GM21717 (cell line): ENCODE results near the gene TPD52L1.
"Not testable (repeated sequence)": the region's sequence is repeated elsewhere in the genome, so short reads cannot be mapped to it uniquely, and the experiment has no call there.

Source experiments
- ATAC-seq: cut with Tn5 transposase; IDR thresholded peaks from one replicate; pipeline ENCODE4 v1.9.1; 2021; ENCODE audit warnings: mild to moderate bottlenecking, moderate library complexity; ENCODE audit not compliant: unreplicated experiment

The TPD52L1 gene

GRCh38 chr6:125153391-125154117 lies at the start of gene TPD52L1:
Gene TPD52L1, plus strand, starts transcription at chr6:125153773. Its CDS starts 179 bp downstream, at chr6:125153952.
- ATAC-seq: peak; percentile 98

GRCh38 chr6:125104425-125104824 lies 49.1 kb upstream of the TPD52L1 start:
- no peak for ATAC-seq

GRCh38 chr6:125107048-125107447 lies 46.5 kb upstream of the TPD52L1 start:
- no peak for ATAC-seq

- no peak for ATAC-seq
Observed at GRCh38 chr6:125107896-125108295, 45.7 kb upstream of the TPD52L1 start.

GRCh38 chr6:125110056-125110455 lies 43.5 kb upstream of the TPD52L1 start:
- ATAC-seq: no peak

GRCh38 chr6:125111219-125111983 lies 42.2 kb upstream of the TPD52L1 start:
- no peak for ATAC-seq

- ATAC-seq: no peak
Observed at GRCh38 chr6:125112934-125113333, 40.6 kb upstream of the TPD52L1 start.

- no peak for ATAC-seq
Observed at GRCh38 chr6:125114248-125114858, 39.2 kb upstream of the TPD52L1 start.

- ATAC-seq: no peak
Observed at GRCh38 chr6:125116170-125116569, 37.4 kb upstream of the TPD52L1 start.

GRCh38 chr6:125116710-125117109 lies 36.9 kb upstream of the TPD52L1 start:
- ATAC-seq: no peak

GRCh38 chr6:125117818-125118217 lies 35.8 kb upstream of the TPD52L1 start:
- no peak for ATAC-seq

- no peak for ATAC-seq
Observed at GRCh38 chr6:125120054-125120590, 33.5 kb upstream of the TPD52L1 start.

- ATAC-seq: no peak
Observed at GRCh38 chr6:125121894-125122293, 31.7 kb upstream of the TPD52L1 start.

GRCh38 chr6:125123051-125123450 lies 30.5 kb upstream of the TPD52L1 start:
- ATAC-seq: no peak

GRCh38 chr6:125123468-125124048 lies 30.0 kb upstream of the TPD52L1 start:
- ATAC-seq: no peak

GRCh38 chr6:125124049-125124669 lies 29.4 kb upstream of the TPD52L1 start:
- ATAC-seq: no peak

- not testable (repeated sequence) for ATAC-seq
Observed at GRCh38 chr6:125125856-125126255, 27.7 kb upstream of the TPD52L1 start.

GRCh38 chr6:125129354-125129753 lies 24.2 kb upstream of the TPD52L1 start:
- no peak for ATAC-seq

- no peak for ATAC-seq
Observed at GRCh38 chr6:125132058-125132457, 21.5 kb upstream of the TPD52L1 start.

- ATAC-seq: no peak
Observed at GRCh38 chr6:125136378-125136777, 17.2 kb upstream of the TPD52L1 start.

GRCh38 chr6:125138083-125138482 lies 15.5 kb upstream of the TPD52L1 start:
- no peak for ATAC-seq
